Measurements from ENCODE around the gene SLC8A1.

GRCh38 chr2:40380041-40380440 is 71.8 kb downstream of the SLC8A1 start:
- no peak for TF ChIP-seq CTCF (IDR thresholded peaks at IDR 0.05; ENCODE audit: low read depth, low read length)
- TF ChIP-seq POLR2A (IDR thresholded peaks at IDR 0.05; ENCODE audit: extremely low read depth, insufficient read length), result no peak
